Measurements from ENCODE around the gene RARG. TPM values are rescaled to one million over a fixed set of nuclear protein-coding genes. Genes with fewer than 3 reads are reported as not detected.
A peak's percentile ranks its signal among the peaks of the same experiment; 100 is the strongest.

The RARG gene
- total and polyA plus RNA-seq, 2 of the 4 experiments (the other 2 are of a cell fraction), result 7.9 to 30.9 TPM

DNA sequence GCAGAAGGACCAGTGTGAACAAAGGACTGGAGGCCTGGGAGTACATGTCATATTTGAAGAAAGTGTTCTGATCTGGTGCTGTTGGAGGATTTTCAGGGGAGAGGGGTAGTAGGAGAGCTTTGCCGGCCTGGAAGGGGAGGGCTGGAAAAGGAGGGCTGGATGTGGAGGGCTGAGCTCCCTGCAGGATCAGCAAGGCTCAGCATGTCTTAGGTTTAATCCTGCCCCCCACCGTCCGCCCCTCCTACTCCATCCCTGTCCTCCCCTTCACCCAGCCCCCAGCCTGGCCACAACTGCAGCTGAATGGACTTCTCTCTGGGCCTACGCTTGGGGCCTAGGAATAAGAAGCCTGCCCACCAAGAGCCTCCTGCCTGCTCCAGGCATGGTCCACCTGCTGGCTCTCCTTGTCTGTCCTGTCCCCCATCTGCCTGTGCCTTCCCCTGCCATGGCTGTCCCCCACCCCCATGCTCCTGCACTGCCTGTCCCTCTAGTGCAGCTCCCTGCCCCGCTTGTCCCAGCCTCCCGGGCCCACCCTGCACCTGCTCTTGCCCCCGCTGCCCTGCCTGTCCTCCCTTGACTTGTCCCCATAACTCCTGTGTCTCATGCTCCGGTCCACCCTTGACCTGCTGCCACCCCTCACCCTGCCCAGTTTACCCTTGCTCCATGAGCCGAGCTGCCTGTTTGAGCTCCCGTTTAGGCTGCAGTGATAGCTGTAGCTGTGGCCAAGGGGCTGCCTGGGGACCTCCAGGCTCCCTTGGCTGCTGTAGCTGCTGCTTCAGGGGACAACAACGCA is 9.8 kb upstream of the RARG start:
- Histone ChIP-seq H3K4me3 (ENCODE audit: insufficient read depth, low read depth, low read length) (no peak overlapping the region), H3K9me3 (ENCODE audit: control insufficient read depth, insufficient read depth, low read length) (no peaks in the 10 kb centered on the region), H2BK120ac (ENCODE audit: low read depth, low read length) (no peak overlapping the region), H3K9ac (ENCODE audit: low read depth, low read length) (no peak overlapping the region), H3K14ac (replicated peaks; ENCODE audit: low read depth, low read length) (no peak overlapping the region), H4K20me1 (ENCODE audit: insufficient read depth, low read length) (no peaks in the 10 kb centered on the region; the same call in 1 of the 2 replicates), H4K5ac (ENCODE audit: low read depth, low read length) (no peak overlapping the region), H3K27ac (ENCODE audit: insufficient read depth, low read length) (no peak overlapping the region), H2BK20ac (ENCODE audit: low read depth, low read length) (no peak overlapping the region), H2AK9ac (replicated peaks; ENCODE audit: low read depth, low read length, poor library complexity) (peak overlapping the region; percentile 25), H2AFZ (replicated peaks; ENCODE audit: low read length, poor library complexity) (peak overlapping the region; percentile 26), H3K9me1 (ENCODE audit: insufficient read depth, low read length) (no peaks in the 10 kb centered on the region), H4K91ac (ENCODE audit: insufficient read depth, low read depth, low read length) (no peak overlapping the region), H3K4me1 (ENCODE audit: control insufficient read depth, insufficient read depth, low read length) (no peaks in the 10 kb centered on the region), H4K8ac (ENCODE audit: low read depth in 2 of 2, low read length in 2 of 2) (no peak overlapping the region), H3K36me3 (ENCODE audit: control insufficient read depth, insufficient read depth, low read length) (no peaks in the 10 kb centered on the region), H3K79me1 (ENCODE audit: low read depth in 1 of 2, low read length in 2 of 2) (no peaks in the 10 kb centered on the region), H3K56ac (ENCODE audit: extremely low read depth, insufficient read depth, low read length) (no peak overlapping the region), H3K23ac (ENCODE audit: low read depth, low read length) (no peak overlapping the region), H3K27me3 (ENCODE audit: control insufficient read depth, insufficient read depth, low read length) (peaks cover 41% of the 10 kb centered on the region), H3K18ac (ENCODE audit: low read depth, low read length) (no peak overlapping the region), H3K4me2 (ENCODE audit: low read depth, low read length) (no peak overlapping the region), H2AK5ac (ENCODE audit: low read depth, low read length) (no peak overlapping the region), H2BK5ac (ENCODE audit: low read depth, low read length, poor library complexity, severe bottlenecking) (no peak overlapping the region), H2BK15ac (ENCODE audit: low read depth, low read length) (no peak overlapping the region), H3K4ac (ENCODE audit: low read depth, low read length) (no peak overlapping the region)
- in situ Hi-C loops (cut with MboI; ENCODE audit: low sequenced_read_pairs), result no loop called here
- intact Hi-C loops (cut with micrococcal nuclease), result no loop called here
- POLR2A ChIA-PET (ENCODE audit: unreplicated experiment), result no interaction called here
- ATAC-seq (ENCODE audit: low read depth) (no peak), DNase-seq (no peak)
- 49% methylated on average over 6 of the region's 11 CpGs; no CpG with 5 or more reads in 1 of the 2 experiments for WGBS, 2 experiments (ENCODE audit: extremely low coverage in 2 of 2, insufficient read length in 1 of 2)
- no TSS peak for BruUV-seq (replicated peaks)
- TF ChIP-seq MAFK (IDR thresholded peaks at IDR 0.05; ENCODE audit: low read depth, low read length) (no peak), MAZ (IDR thresholded peaks at IDR 0.05; ENCODE audit: borderline replicate concordance, low read depth, low read length) (no peak), FOS (IDR thresholded peaks at IDR 0.05; ENCODE audit: low read depth, low read length) (no peak), CHD1 (IDR thresholded peaks at IDR 0.05; ENCODE audit: low read depth, low read length) (no peak), POLR2A (IDR thresholded peaks at IDR 0.05; ENCODE audit: low read depth, low read length) (no peak), SMC3 (IDR thresholded peaks at IDR 0.05; ENCODE audit: low read depth, low read length) (no peak), MXI1 (IDR thresholded peaks at IDR 0.05; ENCODE audit: borderline replicate concordance, low read depth, low read length) (no peak), RCOR1 (IDR thresholded peaks at IDR 0.05; ENCODE audit: insufficient replicate concordance, low read length) (no peak), CEBPB (IDR thresholded peaks at IDR 0.05; ENCODE audit: low read depth, low read length) (no peak), RAD21 (IDR thresholded peaks at IDR 0.05; ENCODE audit: low read length) (no peak), BHLHE40 (IDR thresholded peaks at IDR 0.05; ENCODE audit: low read depth, low read length) (no peak), RFX5 (IDR thresholded peaks at IDR 0.05; ENCODE audit: low read depth, low read length) (no peak), NFE2L2 (IDR thresholded peaks at IDR 0.05; ENCODE audit: low read depth, low read length) (no peak)
- TF ChIP-seq, protein P1, sequence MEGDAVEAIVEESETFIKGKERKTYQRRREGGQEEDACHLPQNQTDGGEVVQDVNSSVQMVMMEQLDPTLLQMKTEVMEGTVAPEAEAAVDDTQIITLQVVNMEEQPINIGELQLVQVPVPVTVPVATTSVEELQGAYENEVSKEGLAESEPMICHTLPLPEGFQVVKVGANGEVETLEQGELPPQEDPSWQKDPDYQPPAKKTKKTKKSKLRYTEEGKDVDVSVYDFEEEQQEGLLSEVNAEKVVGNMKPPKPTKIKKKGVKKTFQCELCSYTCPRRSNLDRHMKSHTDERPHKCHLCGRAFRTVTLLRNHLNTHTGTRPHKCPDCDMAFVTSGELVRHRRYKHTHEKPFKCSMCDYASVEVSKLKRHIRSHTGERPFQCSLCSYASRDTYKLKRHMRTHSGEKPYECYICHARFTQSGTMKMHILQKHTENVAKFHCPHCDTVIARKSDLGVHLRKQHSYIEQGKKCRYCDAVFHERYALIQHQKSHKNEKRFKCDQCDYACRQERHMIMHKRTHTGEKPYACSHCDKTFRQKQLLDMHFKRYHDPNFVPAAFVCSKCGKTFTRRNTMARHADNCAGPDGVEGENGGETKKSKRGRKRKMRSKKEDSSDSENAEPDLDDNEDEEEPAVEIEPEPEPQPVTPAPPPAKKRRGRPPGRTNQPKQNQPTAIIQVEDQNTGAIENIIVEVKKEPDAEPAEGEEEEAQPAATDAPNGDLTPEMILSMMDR (conservative IDR thresholded peaks at IDR 0.05; ENCODE audit: low read depth, low read length), result no peak
- TF ChIP-seq, protein P2, sequence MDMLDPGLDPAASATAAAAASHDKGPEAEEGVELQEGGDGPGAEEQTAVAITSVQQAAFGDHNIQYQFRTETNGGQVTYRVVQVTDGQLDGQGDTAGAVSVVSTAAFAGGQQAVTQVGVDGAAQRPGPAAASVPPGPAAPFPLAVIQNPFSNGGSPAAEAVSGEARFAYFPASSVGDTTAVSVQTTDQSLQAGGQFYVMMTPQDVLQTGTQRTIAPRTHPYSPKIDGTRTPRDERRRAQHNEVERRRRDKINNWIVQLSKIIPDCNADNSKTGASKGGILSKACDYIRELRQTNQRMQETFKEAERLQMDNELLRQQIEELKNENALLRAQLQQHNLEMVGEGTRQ (IDR thresholded peaks at IDR 0.05; ENCODE audit: low read depth, low read length), result no peak
- TF ChIP-seq, protein P3, sequence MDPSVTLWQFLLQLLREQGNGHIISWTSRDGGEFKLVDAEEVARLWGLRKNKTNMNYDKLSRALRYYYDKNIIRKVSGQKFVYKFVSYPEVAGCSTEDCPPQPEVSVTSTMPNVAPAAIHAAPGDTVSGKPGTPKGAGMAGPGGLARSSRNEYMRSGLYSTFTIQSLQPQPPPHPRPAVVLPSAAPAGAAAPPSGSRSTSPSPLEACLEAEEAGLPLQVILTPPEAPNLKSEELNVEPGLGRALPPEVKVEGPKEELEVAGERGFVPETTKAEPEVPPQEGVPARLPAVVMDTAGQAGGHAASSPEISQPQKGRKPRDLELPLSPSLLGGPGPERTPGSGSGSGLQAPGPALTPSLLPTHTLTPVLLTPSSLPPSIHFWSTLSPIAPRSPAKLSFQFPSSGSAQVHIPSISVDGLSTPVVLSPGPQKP (IDR thresholded peaks at IDR 0.05; ENCODE audit: borderline replicate concordance, low read depth, low read length), result no peak
- CTCF ChIA-PET, result no interaction called here
- dilution Hi-C loops (cut with HindIII; ENCODE audit: low sequenced_read_pairs, unreplicated experiment), result no loop called here
